Loucy (cell line): ENCODE results near the gene ZNF606.

ENCODE experiments used
- CTCF ChIP-seq: fragments of 200-600 bp; sonication (generic); conservative IDR thresholded peaks from 2 replicates; pipeline ENCODE4 v1.5.1; 2014; ENCODE audit warnings: mild to moderate bottlenecking, antibody characterized with exemption, low read length
- EZH2phosphoT487 ChIP-seq: fragments of 200-600 bp; IDR thresholded peaks from 2 replicates; pipeline ENCODE4 v1.6.1; 2018; ENCODE audit warnings: antibody characterized with exemption, mild to moderate bottlenecking, moderate library complexity, borderline replicate concordance

GRCh38 chr19:58021541-58022282 lies 19.1 kb upstream of the ZNF606 start:
- TF ChIP-seq CTCF = peak; percentile 64
- TF ChIP-seq EZH2phosphoT487 = no peak
